SH-SY5Y (cell line): Measurements from ENCODE around the gene HELZ2.

ENCODE experiments used
- GATA2 ChIP-seq: IDR thresholded peaks from 2 replicates; pipeline ENCODE4 v1.6.1; 2011; ENCODE audit warnings: mild to moderate bottlenecking, low read depth, low read length
- GATA3 ChIP-seq: IDR thresholded peaks from 2 replicates; pipeline ENCODE4 v1.6.1; 2011; ENCODE audit warnings: low read depth, mild to moderate bottlenecking, low read length, moderate library complexity

DNA sequence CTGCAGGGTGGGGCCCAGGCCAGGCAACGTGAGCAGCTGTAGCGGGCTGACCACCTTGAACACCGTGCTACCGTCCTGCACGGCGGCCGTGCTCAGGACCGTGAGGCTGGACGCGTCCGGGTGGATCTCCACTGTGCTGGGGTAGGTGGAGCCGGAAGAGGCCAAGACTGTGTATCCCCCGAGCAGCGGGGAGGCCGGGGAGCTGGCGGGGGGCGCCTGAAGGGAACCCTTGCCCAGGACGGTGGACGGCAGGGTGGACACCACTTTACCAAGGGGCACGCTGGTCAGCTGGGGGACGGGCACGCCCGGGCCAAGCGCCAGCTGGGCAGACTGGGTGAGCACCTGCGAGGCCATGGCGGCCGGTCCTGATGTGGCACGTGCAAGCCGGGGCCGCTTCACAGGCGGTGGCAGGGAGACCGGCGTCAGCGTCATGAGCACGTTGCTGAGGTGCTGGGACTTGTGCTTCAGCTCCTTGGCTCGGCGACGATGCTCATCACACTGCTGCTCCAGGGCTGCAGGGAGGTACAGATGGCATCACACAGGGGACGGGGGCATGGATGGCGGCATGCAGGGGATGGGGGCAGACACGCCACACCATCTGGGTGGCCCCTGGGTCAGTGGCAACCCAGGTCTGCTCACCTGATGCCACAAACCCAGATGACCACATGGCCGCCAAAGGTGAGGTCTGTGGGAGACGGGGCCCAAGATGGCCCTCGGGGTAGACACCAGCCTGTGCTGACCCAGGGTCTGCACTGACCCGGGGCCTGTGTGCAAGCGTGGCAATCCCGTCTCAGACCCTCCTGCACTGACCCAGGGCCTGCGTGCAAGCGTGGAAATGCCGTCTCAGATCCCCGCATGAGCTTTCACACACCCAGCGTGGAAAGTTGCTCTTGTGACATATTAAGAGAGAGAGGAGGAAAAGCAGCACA, 16.4 kb upstream of the HELZ2 start:
- TF ChIP-seq GATA2 (no peak), GATA3 (no peak)
